Renal cortical epithelial cell (primary cell): ENCODE data around the gene TXNRD1. TPM values are rescaled to one million over a fixed set of nuclear protein-coding genes. Genes with fewer than 3 reads are reported as not detected.
"Not testable (repeated sequence)": the region's sequence is repeated elsewhere in the genome, so short reads cannot be mapped to it uniquely, and the experiment has no call there.

ENCODE experiments used
- DNase-seq: peaks from one replicate; pipeline ENCODE4 v3.0.0-alpha.2; 2011; ENCODE audit warnings: low read depth
- total RNA-seq: library from RNA; depleted of rRNA; stranded (reverse); fragments of >200 nt; gene quantifications from 2 replicates; pipeline ENCODE4 v1.2.3, GENCODE V29; 2014

Gene TXNRD1
- total RNA-seq, 1 donor from 2014 or later: 151 TPM

GRCh38 chr12:104323899-104324298 is 108.3 kb downstream of the TXNRD1 start:
- DNase-seq: no peak

GRCh38 chr12:104328278-104328677 is 112.7 kb downstream of the TXNRD1 start:
- not testable (repeated sequence) for DNase-seq

DNA sequence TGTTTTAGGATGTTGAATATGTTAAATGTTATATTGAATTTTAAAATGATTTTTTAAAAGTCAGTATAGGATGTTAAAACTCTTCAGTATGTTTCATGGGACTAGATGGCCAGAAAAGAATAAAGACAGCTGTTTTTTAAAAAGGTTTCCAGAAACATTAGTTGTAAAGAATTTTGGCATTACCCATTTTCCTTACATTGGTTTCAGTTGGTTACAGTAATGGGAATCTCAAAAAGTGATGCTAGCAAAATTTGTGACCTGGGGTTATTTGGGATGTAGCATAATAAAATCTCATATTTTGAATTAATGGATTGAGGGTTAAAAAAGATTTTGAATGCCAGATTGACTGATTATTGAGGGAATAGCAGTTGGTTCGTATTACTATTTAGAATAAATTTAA is 113.2 kb downstream of the TXNRD1 start:
- DNase-seq: no peak

GRCh38 chr12:104329707-104330532 is 114.3 kb downstream of the TXNRD1 start:
- no peak for DNase-seq

GRCh38 chr12:104331376-104331775 is 115.8 kb downstream of the TXNRD1 start:
- no peak for DNase-seq

DNA sequence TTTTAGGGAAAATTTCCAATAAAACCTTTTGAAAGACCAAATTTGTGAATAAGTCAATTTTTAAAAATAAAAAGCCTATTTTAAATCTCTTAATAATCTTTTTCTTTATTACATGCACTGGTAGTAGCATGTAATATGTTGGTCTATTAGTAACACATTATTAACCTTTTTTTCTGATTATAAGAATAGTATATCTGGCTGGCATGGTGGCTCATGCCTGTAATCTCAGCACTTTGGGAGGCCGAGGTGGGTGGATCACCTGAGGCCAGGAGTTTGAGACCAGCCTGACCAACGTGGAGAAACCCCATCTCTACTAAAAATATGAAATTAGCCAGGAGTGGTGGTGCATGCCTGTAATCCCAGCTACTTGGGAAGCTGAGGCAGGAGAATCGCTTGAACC is 116.7 kb downstream of the TXNRD1 start:
- not testable (repeated sequence) for DNase-seq

DNA sequence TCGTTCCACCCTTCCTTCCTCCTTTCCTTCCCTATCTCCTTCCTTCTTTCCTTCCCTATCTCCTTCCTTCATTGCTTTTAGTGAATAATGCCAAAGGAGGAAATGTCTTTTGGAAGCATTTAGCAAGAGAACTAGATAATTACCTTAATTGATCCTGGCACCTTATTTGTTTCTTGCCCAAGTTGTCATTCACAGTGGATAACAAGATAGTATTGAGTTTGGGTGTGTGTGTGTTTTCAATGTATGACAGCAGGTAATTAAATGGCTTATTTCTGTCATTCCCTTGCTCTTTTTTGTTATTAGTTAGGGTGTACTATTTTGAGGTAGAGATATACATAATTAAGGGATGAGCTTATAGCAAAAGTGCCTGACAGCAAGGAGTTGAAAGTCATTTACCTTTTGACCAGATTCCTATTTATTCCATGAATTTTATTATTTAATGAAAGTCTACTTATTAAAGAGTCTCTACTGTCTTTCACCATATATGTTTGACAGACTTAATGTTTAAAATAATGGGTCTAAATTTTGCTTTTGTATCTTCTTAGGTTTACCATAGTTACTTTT is 118.2 kb downstream of the TXNRD1 start:
- no peak for DNase-seq

GRCh38 chr12:104334581-104334980 is 119.0 kb downstream of the TXNRD1 start:
- no peak for DNase-seq

- no peak for DNase-seq
Measured at GRCh38 chr12:104336115-104336514, 120.5 kb downstream of the TXNRD1 start.

GRCh38 chr12:104337030-104337558 is 121.5 kb downstream of the TXNRD1 start:
- DNase-seq: no peak

DNA sequence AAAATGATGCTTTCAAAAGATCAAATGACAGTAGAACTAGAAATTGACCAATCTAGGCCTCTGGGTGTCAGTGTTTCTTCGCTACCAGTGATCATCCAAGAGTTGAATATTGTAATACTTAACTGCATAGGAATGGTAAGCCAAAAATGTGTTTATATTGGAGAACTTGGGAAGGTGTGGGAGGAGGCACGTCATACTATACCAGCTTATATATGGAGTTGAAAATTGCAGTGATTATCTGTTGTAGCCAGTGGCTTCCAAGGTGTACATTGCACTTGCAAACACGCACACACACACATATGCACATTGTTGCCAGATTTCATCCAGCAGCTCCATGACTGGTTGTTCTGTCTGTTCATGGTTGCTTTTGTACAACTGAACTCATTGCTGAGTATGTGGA is 124.1 kb downstream of the TXNRD1 start:
- no peak for DNase-seq

- peak; percentile 42 for DNase-seq
Measured at GRCh38 chr12:104340177-104340576, 124.6 kb downstream of the TXNRD1 start.

DNA sequence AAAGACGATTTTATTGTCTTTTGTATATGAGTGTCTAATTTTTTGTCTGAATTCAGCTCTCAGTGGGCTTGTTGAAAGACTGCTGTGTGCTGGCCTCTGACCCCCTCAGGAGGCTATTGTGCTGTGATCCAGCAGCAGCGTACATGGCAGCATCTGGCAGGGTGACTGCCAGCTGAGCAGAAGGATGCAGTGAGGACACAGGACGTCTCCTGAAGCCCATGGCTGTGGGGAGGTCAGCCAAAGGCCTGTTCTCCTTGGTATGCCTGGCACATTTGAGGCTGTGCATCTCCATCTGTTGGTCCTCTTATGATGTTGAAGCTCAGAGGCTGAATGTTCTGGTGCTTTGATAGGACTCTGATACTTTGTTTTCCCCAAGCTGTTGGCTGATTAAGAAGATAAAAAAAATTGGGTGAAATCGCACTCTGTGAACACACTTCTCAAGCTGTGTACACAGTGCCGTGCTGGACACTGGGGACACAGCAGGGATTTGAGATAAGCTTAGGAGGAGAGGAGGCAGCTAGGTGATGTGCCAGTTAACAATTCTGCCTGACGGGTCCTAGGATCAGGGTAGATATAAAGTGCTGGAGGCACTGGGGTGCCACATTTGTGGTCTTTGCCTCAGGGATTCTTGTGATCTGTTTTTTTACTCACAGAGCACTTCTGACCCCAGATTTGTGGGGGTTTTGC is 125.5 kb downstream of the TXNRD1 start:
- DNase-seq: no peak

GRCh38 chr12:104342147-104342546 is 126.6 kb downstream of the TXNRD1 start:
- no peak for DNase-seq

GRCh38 chr12:104342635-104343249 is 127.2 kb downstream of the TXNRD1 start:
- DNase-seq: no peak

- no peak for DNase-seq
Measured at GRCh38 chr12:104344682-104345081, 129.1 kb downstream of the TXNRD1 start.

GRCh38 chr12:104345234-104346066 is 129.9 kb downstream of the TXNRD1 start:
- peak; percentile 16 for DNase-seq

- no peak for DNase-seq
Measured at GRCh38 chr12:104347374-104348075, 131.9 kb downstream of the TXNRD1 start.

DNA sequence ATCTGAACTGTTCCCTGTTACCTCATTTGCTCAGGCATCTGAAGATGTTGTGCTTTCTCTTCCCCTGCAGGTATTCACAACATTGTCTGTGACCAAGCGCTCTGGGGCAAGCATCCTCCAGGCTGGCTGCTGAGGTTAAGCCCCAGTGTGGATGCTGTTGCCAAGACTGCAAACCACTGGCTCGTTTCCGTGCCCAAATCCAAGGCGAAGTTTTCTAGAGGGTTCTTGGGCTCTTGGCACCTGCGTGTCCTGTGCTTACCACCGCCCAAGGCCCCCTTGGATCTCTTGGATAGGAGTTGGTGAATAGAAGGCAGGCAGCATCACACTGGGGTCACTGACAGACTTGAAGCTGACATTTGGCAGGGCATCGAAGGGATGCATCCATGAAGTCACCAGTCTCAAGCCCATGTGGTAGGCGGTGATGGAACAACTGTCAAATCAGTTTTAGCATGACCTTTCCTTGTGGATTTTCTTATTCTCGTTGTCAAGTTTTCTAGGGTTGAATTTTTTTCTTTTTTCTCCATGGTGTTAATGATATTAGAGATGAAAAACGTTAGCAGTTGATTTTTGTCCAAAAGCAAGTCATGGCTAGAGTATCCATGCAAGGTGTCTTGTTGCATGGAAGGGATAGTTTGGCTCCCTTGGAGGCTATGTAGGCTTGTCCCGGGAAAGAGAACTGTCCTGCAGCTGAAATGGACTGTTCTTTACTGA is 132.9 kb downstream of the TXNRD1 start:
- DNase-seq: no peak

GRCh38 chr12:104348994-104349494 is 133.5 kb downstream of the TXNRD1 start:
- no peak for DNase-seq
